Amniotic stem cell (primary cell): ENCODE data around the gene MTAP.

ENCODE experiments used
- DNase-seq: peaks from one replicate; lab custom pipeline; 2025; lab: John Stamatoyannopoulos, UW

Gene MTAP

GRCh38 chr9:21802418-21803000 lies at the start of gene MTAP:
Gene MTAP (plus strand): TSS chr9:21802636. CDS start chr9:21802749, 113 bp downstream.
- DNase-seq = peak; percentile 72

- DNase-seq = no peak
These were observed 48.9 kb upstream of the MTAP start for GRCh38 chr9:21753523-21753922.

GRCh38 chr9:21754741-21755140 lies 47.7 kb upstream of the MTAP start:
- DNase-seq = no peak

GRCh38 chr9:21758540-21758939 lies 43.9 kb upstream of the MTAP start:
- no peak for DNase-seq

- DNase-seq = no peak
These were observed 41.0 kb upstream of the MTAP start for GRCh38 chr9:21761309-21761901.

GRCh38 chr9:21762064-21762463 lies 40.4 kb upstream of the MTAP start:
- no peak for DNase-seq

GRCh38 chr9:21764846-21765245 lies 37.6 kb upstream of the MTAP start:
- DNase-seq = no peak

- no peak for DNase-seq
These were observed 36.3 kb upstream of the MTAP start for GRCh38 chr9:21766096-21766495.

- peak; percentile 53 for DNase-seq
These were observed 31.4 kb upstream of the MTAP start for GRCh38 chr9:21770871-21771560.

- DNase-seq = peak; percentile 7
These were observed 24.7 kb upstream of the MTAP start for GRCh38 chr9:21777701-21778100.

GRCh38 chr9:21778304-21778703 lies 24.1 kb upstream of the MTAP start:
- DNase-seq = no peak

GRCh38 chr9:21779397-21779796 lies 23.0 kb upstream of the MTAP start:
- DNase-seq = no peak

GRCh38 chr9:21781656-21782055 lies 20.8 kb upstream of the MTAP start:
- DNase-seq = no peak

GRCh38 chr9:21782205-21782604 lies 20.2 kb upstream of the MTAP start:
- DNase-seq = no peak

- no peak for DNase-seq
These were observed 13.7 kb upstream of the MTAP start for GRCh38 chr9:21788752-21789151.

GRCh38 chr9:21789541-21790037 lies 12.8 kb upstream of the MTAP start:
- DNase-seq = peak; percentile 77

GRCh38 chr9:21795483-21795882 lies 7.0 kb upstream of the MTAP start:
- no peak for DNase-seq

- DNase-seq = peak; percentile 9
These were observed 5.7 kb upstream of the MTAP start for GRCh38 chr9:21796768-21797167.

- no peak for DNase-seq
These were observed 1.3 kb upstream of the MTAP start for GRCh38 chr9:21800931-21801682.

- DNase-seq = peak; percentile 57
These were observed 586 bp upstream of the MTAP start for GRCh38 chr9:21801683-21802417.

- no peak for DNase-seq
These were observed 1.2 kb downstream of the MTAP start for GRCh38 chr9:21803649-21804048.

GRCh38 chr9:21804331-21804730 lies 1.9 kb downstream of the MTAP start:
- DNase-seq = no peak
